B cell (primary cell): Measurements from ENCODE around the gene C16orf54.

ENCODE experiments used
- CTCF ChIP-seq: fragments of 200-600 bp; IDR thresholded peaks from one replicate; pipeline ENCODE4 v1.8.0; 2022; ENCODE audit warnings: antibody characterized with exemption, mild to moderate bottlenecking
- EZH2 ChIP-seq: IDR thresholded peaks from 2 replicates; pipeline ENCODE4 v1.6.1; 2012; ENCODE audit warnings: borderline replicate concordance, low read depth, mild to moderate bottlenecking, moderate library complexity, low read length; ENCODE audit not compliant: insufficient read depth, poor library complexity, severe bottlenecking

GRCh38 chr16:29779474-29779873 lies 33.7 kb upstream of the C16orf54 start:
- TF ChIP-seq CTCF (no peak), EZH2 (no peak)
